HFFc6 (cell line): Measurements from ENCODE around the gene RBM20. TPM values are rescaled to one million over a fixed set of nuclear protein-coding genes. Genes with fewer than 3 reads are reported as not detected.
A peak's percentile ranks its signal among the peaks of the same experiment; 100 is the strongest.

Experiments
- DNase-seq: peaks from one replicate; pipeline ENCODE4 v3.0.0-alpha.2; 2018
- H3K27ac Mint-ChIP-seq: 2 replicates; pipeline ENCODE4 v1.8.0; 2020; ENCODE audit warnings: mild to moderate bottlenecking, mixed read lengths
- H3K27me3 Mint-ChIP-seq: 2 replicates; pipeline ENCODE4 v1.8.0; 2021; ENCODE audit warnings: mild to moderate bottlenecking, moderate library complexity, mixed read lengths; ENCODE audit not compliant: insufficient read depth
- H3K36me3 Mint-ChIP-seq: 2 replicates; pipeline ENCODE4 v1.8.0; 2021; ENCODE audit warnings: low read depth, mixed read lengths
- H3K4me1 Mint-ChIP-seq: 2 replicates; pipeline ENCODE4 v1.8.0; 2020; ENCODE audit warnings: low read depth, mixed read lengths
- H3K4me3 Mint-ChIP-seq: 2 replicates; pipeline ENCODE4 v1.8.0; 2020; ENCODE audit warnings: mild to moderate bottlenecking, moderate library complexity, mixed read lengths
- H3K9me3 Mint-ChIP-seq: 2 replicates; pipeline ENCODE4 v1.8.0; 2020; ENCODE audit warnings: mild to moderate bottlenecking, mixed read lengths
- CTCF ChIP-seq: fragments of 200-600 bp; sonication (generic); IDR thresholded peaks from 2 replicates; pipeline ENCODE4 v1.5.0; 2021; ENCODE audit warnings: antibody characterized with exemption, mild to moderate bottlenecking
- total RNA-seq, 6 experiments: library from RNA; stranded (reverse); fragmentation: NEBNext Ultra II Directional; extraction: Animal tissue kit (Norgen Biotek cat#: 25700); gene quantifications; 2 replicates in 1 of 6; 3 replicates in 5 of 6; pipeline ENCODE4 v1.2.3, GENCODE V29; 2021

RBM20 gene
- total RNA-seq, 6 experiments from 2014 or later = not detected

- no peak for TF ChIP-seq CTCF
- DNase-seq = peak; percentile 97
- H3K4me3 Mint-ChIP-seq = peak within 1 kb of the TSS; percentile 94
These were observed 227.4 kb downstream of the RBM20 start, which contains the start of gene PDCD4 for GRCh38 chr10:110871298-110872084. Gene PDCD4, plus strand, starts transcription at chr10:110871928. Its CDS starts 4,100 bp downstream, at chr10:110876028.

GRCh38 chr10:110872145-110872983 lies 228.2 kb downstream of the RBM20 start:
- H3K36me3 Mint-ChIP-seq = no peaks in the 10 kb centered on the region
- TF ChIP-seq CTCF = peak; percentile 66
- peaks cover 34% of the 10 kb centered on the region for H3K4me1 Mint-ChIP-seq
- DNase-seq = peak; percentile 53
- H3K27me3 Mint-ChIP-seq = peaks cover 6% of the 10 kb centered on the region
- no peaks in the 10 kb centered on the region for H3K9me3 Mint-ChIP-seq
- H3K27ac Mint-ChIP-seq = peak overlapping the region; percentile 88
- H3K4me3 Mint-ChIP-seq = peak overlapping the region; percentile 94

More at GRCh38 chr10:110871298-110872084, 227.4 kb downstream of the RBM20 start, which contains the start of gene PDCD4:
- Mint-ChIP-seq H3K9me3 (no peaks in the 10 kb centered on the region), H3K36me3 (no peaks in the 10 kb centered on the region), H3K4me1 (peaks cover 37% of the 10 kb centered on the region), H3K27ac (peak within 1 kb of the TSS; percentile 92), H3K27me3 (peaks cover 6% of the 10 kb centered on the region)

DNA sequence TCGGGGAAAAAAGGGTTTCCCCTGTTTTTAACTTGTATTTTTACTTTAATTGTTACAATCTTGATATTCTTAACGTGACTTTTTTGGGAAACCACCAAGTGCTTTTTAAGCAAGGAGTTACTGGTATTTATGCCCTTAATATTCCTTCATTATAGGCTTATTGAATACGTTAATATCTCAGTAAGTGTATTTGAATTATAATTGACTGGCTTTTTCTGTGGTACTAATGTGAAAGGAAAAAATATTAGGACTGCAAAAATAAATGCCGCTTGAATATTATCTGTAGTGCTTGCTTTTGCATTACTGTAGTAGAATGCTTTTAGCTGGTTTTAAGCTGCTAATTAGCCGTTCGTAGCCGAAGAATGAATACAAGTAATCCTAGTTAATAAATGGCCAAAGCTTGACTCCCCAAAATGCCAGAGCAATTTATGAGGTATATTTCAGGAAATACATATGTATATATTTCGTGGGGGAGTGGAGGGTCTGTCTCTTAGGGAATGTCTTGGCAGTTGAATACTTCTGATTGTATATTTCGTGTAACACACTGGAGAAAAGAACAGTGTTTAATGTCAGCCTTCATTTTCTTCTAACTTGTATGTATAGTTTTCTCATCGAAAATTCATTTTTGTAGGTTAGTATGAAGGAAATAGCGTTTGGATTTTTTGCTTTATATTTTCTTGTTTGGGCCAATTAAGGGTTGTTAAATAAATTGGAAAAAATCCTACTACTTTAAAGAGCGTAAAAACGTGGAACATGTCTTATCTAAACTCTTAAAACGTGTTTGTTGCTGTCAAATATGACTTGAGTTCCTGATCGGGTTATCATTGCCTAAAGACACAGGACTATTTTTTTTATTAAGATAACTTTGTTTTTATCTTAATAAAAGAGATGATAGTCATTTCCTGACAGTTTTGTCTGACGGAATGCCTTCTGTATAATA lies 229.1 kb downstream of the RBM20 start:
- TF ChIP-seq CTCF = no peak
- peak overlapping the region; percentile 94 for H3K4me3 Mint-ChIP-seq
- H3K36me3 Mint-ChIP-seq = no peaks in the 10 kb centered on the region
- peaks cover 25% of the 10 kb centered on the region for H3K4me1 Mint-ChIP-seq
- H3K27me3 Mint-ChIP-seq = peaks cover 6% of the 10 kb centered on the region
- no peak for DNase-seq
- H3K9me3 Mint-ChIP-seq = no peaks in the 10 kb centered on the region
- H3K27ac Mint-ChIP-seq = peak overlapping the region; percentile 88

GRCh38 chr10:110873951-110874350 lies 229.8 kb downstream of the RBM20 start:
- peaks cover under 1% of the 10 kb centered on the region; the same call in 1 of the 2 replicates for H3K36me3 Mint-ChIP-seq

More at GRCh38 chr10:110873951-110874350, 229.8 kb downstream of the RBM20 start:
- Mint-ChIP-seq H3K4me1 (peaks cover 23% of the 10 kb centered on the region), H3K27ac (peak overlapping the region; percentile 18; the same call in 1 of the 2 replicates), H3K27me3 (peaks cover 6% of the 10 kb centered on the region), H3K4me3 (peak overlapping the region; percentile 94), H3K9me3 (no peaks in the 10 kb centered on the region)
- DNase-seq = no peak
- no peak for TF ChIP-seq CTCF
